Panc1 (cell line): ENCODE measurements around the gene MAP6. TPM values are rescaled to one million over a fixed set of nuclear protein-coding genes. Genes with fewer than 3 reads are reported as not detected.

ENCODE experiments used
- ATAC-seq: fragments of 200-7000 bp; cut with Tn5 transposase; 2 replicates; pipeline ENCODE4 v1.9.1; 2020; ENCODE audit warnings: mild to moderate bottlenecking, moderate library complexity
- BruUV-seq: library from RNA; stranded (reverse); fragments of 400-500 nt; replicated peaks from 2 replicates; lab custom pipeline; 2021; lab: Mats Ljungman, UMichigan
- CTCF ChIA-PET: fragments of 300-600 bp; sonication (Branson Sonifier 250); formaldehyde crosslinking; loops from one replicate; lab custom pipeline; 2022; ENCODE audit warnings: antibody characterized with exemption; lab: Charles Lee
- POLR2A ChIA-PET: fragments of 300-600 bp; sonication (Branson Sonifier 250); formaldehyde crosslinking; loops from one replicate; lab custom pipeline; 2022; ENCODE audit warnings: antibody characterized with exemption; lab: Charles Lee
- DNase-seq: peaks from one replicate; pipeline ENCODE4 v3.0.0-alpha.2; 2010; ENCODE audit warnings: low read depth, low spot score
- H3K27ac ChIP-seq: 2 replicates; pipeline ENCODE4 v1.5.1; 2011; ENCODE audit warnings: mild to moderate bottlenecking, low read length, inconsistent platforms
- H3K27me3 ChIP-seq: fragments of 200-500 bp; sonication (Bioruptor generic); 2 replicates; pipeline ENCODE4 v1.6.0; 2014; ENCODE audit warnings: low read length, inconsistent platforms; ENCODE audit not compliant: control insufficient read depth, insufficient read depth
- H3K36me3 ChIP-seq: fragments of 200-500 bp; sonication (Bioruptor generic); 2 replicates; pipeline ENCODE4 v1.5.1; 2014; ENCODE audit warnings: inconsistent platforms, mild to moderate bottlenecking, low read length, moderate library complexity; ENCODE audit not compliant: control insufficient read depth, insufficient read depth
- H3K4me1 ChIP-seq: 2 replicates; pipeline ENCODE4 v1.5.1; 2011; ENCODE audit warnings: inconsistent platforms, mild to moderate bottlenecking, low read length, moderate library complexity; ENCODE audit not compliant: control insufficient read depth, insufficient read depth
- H3K4me3 ChIP-seq, 2 experiments: 2 replicates each; pipeline ENCODE4 v1.5.1; 2011 to 2012; ENCODE audit warnings: low read depth in 2 of 2, low read length in 2 of 2, mild to moderate bottlenecking in 2 of 2, inconsistent platforms in 1 of 2, moderate library complexity in 1 of 2
- H3K9me3 ChIP-seq: fragments of 200-500 bp; sonication (Bioruptor generic); 2 replicates; pipeline ENCODE4 v1.5.1; 2014; ENCODE audit warnings: low read depth, mild to moderate bottlenecking, inconsistent platforms, low read length, moderate library complexity; ENCODE audit not compliant: control insufficient read depth, insufficient read depth
- CTCF ChIP-seq: fragments of 450-650 bp; IDR thresholded peaks from 2 replicates; pipeline ENCODE4 v1.5.1; 2017; ENCODE audit warnings: mild to moderate bottlenecking
- POLR2AphosphoS5 ChIP-seq: IDR thresholded peaks from 2 replicates; pipeline ENCODE4 v1.6.1; 2012; ENCODE audit warnings: mild to moderate bottlenecking, low read depth, low read length, moderate library complexity
- REST ChIP-seq, 2 experiments: IDR thresholded peaks; 2 replicates each; pipeline ENCODE4 v1.6.1; 2011 to 2012; ENCODE audit warnings: low read depth in 2 of 2, control low read depth in 1 of 2, low read length in 1 of 2, mild to moderate bottlenecking in 1 of 2, moderate library complexity in 1 of 2; ENCODE audit not compliant: insufficient read depth in 1 of 2
- SIN3A ChIP-seq: IDR thresholded peaks from 2 replicates; pipeline ENCODE4 v1.6.1; 2012; ENCODE audit warnings: low read depth, mild to moderate bottlenecking, low read length, moderate library complexity, borderline replicate concordance; ENCODE audit not compliant: insufficient read depth
- TCF7L2 ChIP-seq: IDR thresholded peaks from 2 replicates; pipeline ENCODE4 v1.6.1; 2011; ENCODE audit warnings: mild to moderate bottlenecking, low read depth, low read length, inconsistent platforms
- in situ Hi-C: cut with HindIII; loops from 2 replicates; pipeline ENCODE4 v1.10.0; 2016; ENCODE audit warnings: low sequenced_read_pairs, low pct_unique_long_range_greater_than_20kb
- intact Hi-C: fragments of 100-400 bp; cut with micrococcal nuclease; formaldehyde crosslinking; loops from one replicate; pipeline ENCODE4 v1.10.0; 2022; ENCODE audit not compliant: unreplicated experiment
- total RNA-seq: library from RNA; stranded (reverse); gene quantifications from one replicate; pipeline ENCODE4 v1.2.1, GENCODE V29; 2021; ENCODE audit not compliant: unreplicated experiment

The MAP6 gene
- total RNA-seq, 1 experiment from 2014 or later = 0.21 TPM

GRCh38 chr11:75705541-75705940 lies 36.7 kb upstream of the MAP6 start:
- Histone ChIP-seq H3K27me3 (no peaks in the 10 kb centered on the region), H3K9me3 (0 out of 2 replicates have a peak, but pooled peaks cover 3% of the 10 kb centered on the region), H3K4me1 (no peaks in the 10 kb centered on the region), H3K36me3 (no peaks in the 10 kb centered on the region), H3K27ac (no peak overlapping the region), H3K4me3 (no peak overlapping the region)
- DNase-seq (no peak), ATAC-seq (no peak)
- intact Hi-C loops (no loop called here), in situ Hi-C loops (no loop called here)
- TF ChIP-seq CTCF = no peak
- no peak for TF ChIP-seq SIN3A
- TF ChIP-seq POLR2AphosphoS5 = no peak
- TF ChIP-seq REST (IDR thresholded peaks at IDR 0.05; ENCODE audit: insufficient read depth in 1 of 2, low read depth in 2 of 2, low read length in 1 of 2) = no peak
- TF ChIP-seq TCF7L2 = no peak
- POLR2A ChIA-PET = no interaction called here
- CTCF ChIA-PET = interaction anchor here (0.6 to 1.0 kb wide), 5 partner anchors 9 to 129 kb away, joined by 3 to 4 read pairs (median 4); no protein-coding TSS in a partner anchor
- BruUV-seq = no TSS peak

GRCh38 chr11:75703695-75704237 lies 34.9 kb upstream of the MAP6 start:
- intact Hi-C loops = no loop called here
- POLR2A ChIA-PET = no interaction called here
- BruUV-seq = no TSS peak
- CTCF ChIA-PET = interaction anchor here (0.6 kb wide), 2 partner anchors 207 to 559 kb away, joined by 5 to 8 read pairs; no protein-coding TSS in a partner anchor
- Histone ChIP-seq H3K9me3 (0 out of 2 replicates have a peak, but pooled peaks cover 3% of the 10 kb centered on the region), H3K36me3 (no peaks in the 10 kb centered on the region), H3K4me1 (no peaks in the 10 kb centered on the region), H3K27ac (no peak overlapping the region), H3K27me3 (no peaks in the 10 kb centered on the region), H3K4me3 (no peak overlapping the region)
- in situ Hi-C loops = no loop called here
- no peak for TF ChIP-seq CTCF
- no peak for TF ChIP-seq POLR2AphosphoS5
- TF ChIP-seq TCF7L2 = no peak
- no peak for TF ChIP-seq SIN3A
- TF ChIP-seq REST (IDR thresholded peaks at IDR 0.05; ENCODE audit: insufficient read depth in 1 of 2, low read depth in 2 of 2, low read length in 1 of 2) = no peak
- no peak for ATAC-seq
- no peak for DNase-seq
